Fibroblast of lung (primary cell): ENCODE results near the gene GTPBP6.

Experiments used
- CTCF ChIP-seq, 2 donors: IDR thresholded peaks in 1 of 2; conservative IDR thresholded peaks in 1 of 2; 1 replicate in 1 of 2; 2 replicates in 1 of 2; pipeline ENCODE4 v1.5.1; 2011 to 2012; ENCODE audit warnings: low read length in 2 of 2, control low read depth in 1 of 2, inconsistent platforms in 1 of 2, low read depth in 1 of 2, mild to moderate bottlenecking in 1 of 2
- EZH2 ChIP-seq: IDR thresholded peaks from 2 replicates; pipeline ENCODE4 v1.5.1; 2012; ENCODE audit warnings: low read length, control low read depth, mild to moderate bottlenecking; ENCODE audit errors: missing control alignments

GRCh38 chrX:257681-258289 lies 60.8 kb downstream of the GTPBP6 start:
- no peak for TF ChIP-seq CTCF (conservative IDR thresholded peaks at IDR 0.05 in 1 of 2, IDR thresholded peaks at IDR 0.05 in 1 of 2; ENCODE audit: low read depth in 1 of 2, low read length in 2 of 2)
- no peak for TF ChIP-seq EZH2
